Measurements from ENCODE around the gene SAMD15. TPM values are rescaled to one million over a fixed set of nuclear protein-coding genes. Genes with fewer than 3 reads are reported as not detected.

Gene SAMD15
- total and polyA plus RNA-seq, 4 donors, result 0.10 to 0.50 (median 0.19) TPM; not detected in 1

DNA sequence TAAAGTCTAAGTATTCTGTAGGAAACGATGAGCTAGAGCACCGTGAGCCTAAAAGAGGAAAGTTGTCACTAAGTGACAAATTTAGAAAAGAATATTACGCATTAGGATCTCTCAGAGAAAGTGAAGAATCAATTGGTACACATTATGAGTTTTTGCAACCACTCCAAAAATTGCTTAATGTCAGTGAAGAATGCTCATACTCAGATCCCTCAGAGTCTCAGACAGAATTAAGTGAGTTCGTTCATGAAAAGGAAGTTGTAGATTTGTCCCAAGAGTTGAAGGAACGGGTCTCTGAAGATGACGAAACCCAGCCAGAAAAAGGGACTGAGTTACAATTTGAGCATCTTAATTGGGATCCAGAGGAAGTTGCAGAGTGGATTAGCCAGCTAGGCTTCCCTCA is 1.5 kb downstream of the SAMD15 start (continued):
- no peak for TF ChIP-seq ZBTB33 (IDR thresholded peaks at IDR 0.05)

- Histone ChIP-seq H3K9ac (ENCODE audit: low read depth in 1 of 2, low read length in 2 of 2) (no peak overlapping the region), H3K36me3 (ENCODE audit: control insufficient read depth in 4 of 4, insufficient read depth in 3 of 4, low read depth in 1 of 4, low read length in 3 of 4) (no peaks in the 10 kb centered on the region), H3K9me3 (ENCODE audit: control insufficient read depth in 4 of 4, low read length in 3 of 4) (no peaks in the 10 kb centered on the region), H3K4me1 (ENCODE audit: control insufficient read depth in 4 of 4, insufficient read depth in 4 of 4, low read length in 3 of 4) (no peaks in the 10 kb centered on the region), H3K4me3 (ENCODE audit: low read depth in 1 of 3, low read length in 3 of 3) (no peak overlapping the region), H3K27ac (ENCODE audit: low read depth in 1 of 2, low read length in 2 of 2) (no peak overlapping the region), H3K27me3 (ENCODE audit: control insufficient read depth in 4 of 4, insufficient read depth in 4 of 4, low read length in 3 of 4) (no peaks in the 10 kb centered on the region)
- DNase-seq (ENCODE audit: low spot score), result no peak
- TF ChIP-seq, protein P1, sequence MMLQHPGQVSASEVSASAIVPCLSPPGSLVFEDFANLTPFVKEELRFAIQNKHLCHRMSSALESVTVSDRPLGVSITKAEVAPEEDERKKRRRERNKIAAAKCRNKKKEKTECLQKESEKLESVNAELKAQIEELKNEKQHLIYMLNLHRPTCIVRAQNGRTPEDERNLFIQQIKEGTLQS (IDR thresholded peaks at IDR 0.05), result no peak
- TF ChIP-seq ZBTB33 (IDR thresholded peaks at IDR 0.05), result no peak
- TF ChIP-seq, protein P2, sequence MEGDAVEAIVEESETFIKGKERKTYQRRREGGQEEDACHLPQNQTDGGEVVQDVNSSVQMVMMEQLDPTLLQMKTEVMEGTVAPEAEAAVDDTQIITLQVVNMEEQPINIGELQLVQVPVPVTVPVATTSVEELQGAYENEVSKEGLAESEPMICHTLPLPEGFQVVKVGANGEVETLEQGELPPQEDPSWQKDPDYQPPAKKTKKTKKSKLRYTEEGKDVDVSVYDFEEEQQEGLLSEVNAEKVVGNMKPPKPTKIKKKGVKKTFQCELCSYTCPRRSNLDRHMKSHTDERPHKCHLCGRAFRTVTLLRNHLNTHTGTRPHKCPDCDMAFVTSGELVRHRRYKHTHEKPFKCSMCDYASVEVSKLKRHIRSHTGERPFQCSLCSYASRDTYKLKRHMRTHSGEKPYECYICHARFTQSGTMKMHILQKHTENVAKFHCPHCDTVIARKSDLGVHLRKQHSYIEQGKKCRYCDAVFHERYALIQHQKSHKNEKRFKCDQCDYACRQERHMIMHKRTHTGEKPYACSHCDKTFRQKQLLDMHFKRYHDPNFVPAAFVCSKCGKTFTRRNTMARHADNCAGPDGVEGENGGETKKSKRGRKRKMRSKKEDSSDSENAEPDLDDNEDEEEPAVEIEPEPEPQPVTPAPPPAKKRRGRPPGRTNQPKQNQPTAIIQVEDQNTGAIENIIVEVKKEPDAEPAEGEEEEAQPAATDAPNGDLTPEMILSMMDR (IDR thresholded peaks at IDR 0.05; ENCODE audit: low read depth, low read length, missing input control), result no peak
- no peak for TF ChIP-seq HNF4G (IDR thresholded peaks at IDR 0.05)
- no peak for TF ChIP-seq REST (IDR thresholded peaks at IDR 0.05)
- no peak for TF ChIP-seq FOXA2 (IDR thresholded peaks at IDR 0.05)
- TF ChIP-seq JUND (IDR thresholded peaks at IDR 0.05), result no peak
- whole genome bisulfite sequencing, result 87% methylated on average over 4 of the region's 4 CpGs
These were observed 13.0 kb downstream of the SAMD15 start for GRCh38 chr14:77390188-77390587.

- H3K4me1 ChIP-seq (ENCODE audit: control insufficient read depth in 4 of 4, insufficient read depth in 4 of 4, low read length in 3 of 4), result no peaks in the 10 kb centered on the region
- TF ChIP-seq MAX (IDR thresholded peaks at IDR 0.05) (no peak), HNF4G (IDR thresholded peaks at IDR 0.05) (no peak), REST (IDR thresholded peaks at IDR 0.05) (no peak), ZBTB33 (IDR thresholded peaks at IDR 0.05) (no peak), NR2F2 (IDR thresholded peaks at IDR 0.05) (no peak), FOXA1 (IDR thresholded peaks at IDR 0.05) (no peak), TAF1 (conservative IDR thresholded peaks at IDR 0.05) (no peak), HNF4A (conservative IDR thresholded peaks at IDR 0.05) (no peak), FOXA2 (IDR thresholded peaks at IDR 0.05) (no peak), SP1 (IDR thresholded peaks at IDR 0.05) (no peak), RAD21 (IDR thresholded peaks at IDR 0.05) (no peak)
These were observed 23.0 kb downstream of the SAMD15 start for GRCh38 chr14:77400216-77400615.

More at GRCh38 chr14:77400216-77400615, 23.0 kb downstream of the SAMD15 start:
- no peak for DNase-seq (ENCODE audit: low spot score)
- H3K4me3 ChIP-seq (ENCODE audit: low read depth in 1 of 3, low read length in 3 of 3), result no peak overlapping the region
- H3K9ac ChIP-seq (ENCODE audit: low read depth in 1 of 2, low read length in 2 of 2), result no peak overlapping the region
- no peaks in the 10 kb centered on the region for H3K36me3 ChIP-seq (ENCODE audit: control insufficient read depth in 4 of 4, insufficient read depth in 3 of 4, low read depth in 1 of 4, low read length in 3 of 4)
- H3K27ac ChIP-seq (ENCODE audit: low read depth in 1 of 2, low read length in 2 of 2), result no peak overlapping the region
- 85% methylated on average over 6 of the region's 6 CpGs for WGBS
- H3K27me3 ChIP-seq (ENCODE audit: control insufficient read depth in 4 of 4, insufficient read depth in 4 of 4, low read length in 3 of 4), result no peaks in the 10 kb centered on the region
- no peaks in the 10 kb centered on the region for H3K9me3 ChIP-seq (ENCODE audit: control insufficient read depth in 4 of 4, low read length in 3 of 4)
